MM.1S (cell line): Measurements from ENCODE around the gene RNPEP.

Experiments used
- DNase-seq: peaks from one replicate; pipeline ENCODE4 v3.0.0-alpha.2; 2015
- H2AFZ ChIP-seq: fragments of 300-600 bp; sonication (generic); 2 replicates; pipeline ENCODE4 v1.6.0; 2016; ENCODE audit warnings: antibody characterized with exemption, low read length
- H3F3A ChIP-seq: fragments of 300-600 bp; sonication (generic); 2 replicates; pipeline ENCODE4 v1.6.1; 2016; ENCODE audit warnings: mild to moderate bottlenecking, antibody characterized with exemption, low read length, moderate library complexity, mixed read lengths; ENCODE audit not compliant: insufficient read depth
- H3K27ac ChIP-seq: fragments of 300-600 bp; sonication (generic); 2 replicates; pipeline ENCODE4 v1.5.1; 2016; ENCODE audit warnings: mild to moderate bottlenecking, low read length
- H3K27me3 ChIP-seq: fragments of 300-600 bp; sonication (generic); replicated peaks from 2 replicates; pipeline ENCODE4 v1.6.0; 2016; ENCODE audit warnings: low read length; ENCODE audit not compliant: insufficient read depth
- H3K36me3 ChIP-seq: fragments of 300-600 bp; sonication (generic); replicated peaks from 2 replicates; pipeline ENCODE4 v1.6.1; 2016; ENCODE audit warnings: mild to moderate bottlenecking, low read length, mixed read lengths; ENCODE audit not compliant: insufficient read depth
- H3K4me1 ChIP-seq: fragments of 300-600 bp; sonication (generic); 2 replicates; pipeline ENCODE4 v1.6.1; 2016; ENCODE audit warnings: low read length, mixed read lengths
- H3K4me2 ChIP-seq: fragments of 300-600 bp; sonication (generic); 2 replicates; pipeline ENCODE4 v1.6.0; 2016; ENCODE audit warnings: low read depth, low read length
- H3K4me3 ChIP-seq: fragments of 300-600 bp; sonication (generic); 2 replicates; pipeline ENCODE4 v1.5.1; 2016; ENCODE audit warnings: low read length, mixed read lengths
- H3K79me2 ChIP-seq: fragments of 300-600 bp; sonication (generic); 2 replicates; pipeline ENCODE4 v1.6.1; 2016; ENCODE audit warnings: mixed run types, low read length, mixed read lengths
- H3K9ac ChIP-seq: fragments of 300-600 bp; sonication (generic); 2 replicates; pipeline ENCODE4 v1.6.1; 2016; ENCODE audit warnings: low read length, mixed read lengths
- H3K9me2 ChIP-seq: fragments of 300-600 bp; sonication (generic); replicated peaks from 2 replicates; pipeline ENCODE4 v1.6.1; 2016; ENCODE audit warnings: mild to moderate bottlenecking, low read length, mixed read lengths; ENCODE audit not compliant: insufficient read depth
- H3K9me3 ChIP-seq: fragments of 300-600 bp; sonication (generic); replicated peaks from 2 replicates; pipeline ENCODE4 v1.6.1; 2016; ENCODE audit warnings: mild to moderate bottlenecking, low read length, mixed read lengths; ENCODE audit not compliant: insufficient read depth
- H4K20me1 ChIP-seq: fragments of 300-600 bp; sonication (generic); 2 replicates; pipeline ENCODE4 v1.6.1; 2016; ENCODE audit warnings: mild to moderate bottlenecking, low read length, moderate library complexity, mixed read lengths; ENCODE audit not compliant: insufficient read depth
- CTCF ChIP-seq: fragments of 300-600 bp; sonication (generic); IDR thresholded peaks from 2 replicates; pipeline ENCODE4 v1.5.1; 2016; ENCODE audit warnings: antibody characterized with exemption, low read length, mixed read lengths
- EZH2 ChIP-seq: fragments of 300-600 bp; sonication (generic); optimal IDR thresholded peaks from 2 replicates; pipeline ENCODE3; 2017; ENCODE audit warnings: low read depth, mild to moderate bottlenecking, antibody characterized with exemption, low read length, mixed read lengths
- EZH2phosphoT487 ChIP-seq: fragments of 300-600 bp; sonication (generic); IDR thresholded peaks from 2 replicates; pipeline ENCODE4 v1.6.1; 2018; ENCODE audit warnings: antibody characterized with exemption, low read length

The RNPEP gene

DNA sequence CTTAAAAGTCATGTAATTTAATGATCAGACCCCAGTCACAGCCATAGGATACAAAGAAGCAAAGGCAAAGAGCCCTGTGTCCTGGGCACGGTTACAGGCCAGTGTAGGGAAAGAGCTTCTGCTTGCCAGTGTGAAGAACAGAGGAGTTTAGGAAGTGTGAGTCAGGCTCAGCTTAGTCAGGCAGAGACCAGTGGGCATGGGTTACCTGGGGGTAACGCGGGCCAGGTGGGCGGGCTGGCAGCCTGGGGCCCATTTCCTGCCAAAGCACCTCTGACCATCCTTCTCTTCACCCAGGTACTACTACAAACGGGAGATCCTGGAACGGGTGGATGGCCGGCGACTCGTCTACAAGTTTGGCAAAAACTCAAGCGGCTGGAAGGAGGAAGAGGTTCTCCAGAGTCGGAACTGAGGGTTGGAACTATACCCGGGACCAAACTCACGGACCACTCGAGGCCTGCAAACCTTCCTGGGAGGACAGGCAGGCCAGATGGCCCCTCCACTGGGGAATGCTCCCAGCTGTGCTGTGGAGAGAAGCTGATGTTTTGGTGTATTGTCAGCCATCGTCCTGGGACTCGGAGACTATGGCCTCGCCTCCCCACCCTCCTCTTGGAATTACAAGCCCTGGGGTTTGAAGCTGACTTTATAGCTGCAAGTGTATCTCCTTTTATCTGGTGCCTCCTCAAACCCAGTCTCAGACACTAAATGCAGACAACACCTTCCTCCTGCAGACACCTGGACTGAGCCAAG is 32.6 kb downstream of the RNPEP start:
- Histone ChIP-seq H4K20me1 (no peaks in the 10 kb centered on the region), H3K4me1 (peaks cover 6% of the 10 kb centered on the region)

DNA sequence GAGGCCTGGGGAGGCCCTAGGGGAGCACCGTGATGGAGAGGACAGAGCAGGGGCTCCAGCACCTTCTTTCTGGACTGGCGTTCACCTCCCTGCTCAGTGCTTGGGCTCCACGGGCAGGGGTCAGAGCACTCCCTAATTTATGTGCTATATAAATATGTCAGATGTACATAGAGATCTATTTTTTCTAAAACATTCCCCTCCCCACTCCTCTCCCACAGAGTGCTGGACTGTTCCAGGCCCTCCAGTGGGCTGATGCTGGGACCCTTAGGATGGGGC is 33.2 kb downstream of the RNPEP start:
- H3K9ac ChIP-seq: no peak overlapping the region
- no peak overlapping the region for H2AFZ ChIP-seq
- peaks cover under 1% of the 10 kb centered on the region for H3K4me1 ChIP-seq
- no peak overlapping the region for H3K4me2 ChIP-seq
- no peaks in the 10 kb centered on the region for H3K9me3 ChIP-seq
- H4K20me1 ChIP-seq: no peaks in the 10 kb centered on the region
- H3F3A ChIP-seq: no peaks in the 10 kb centered on the region
- no peak overlapping the region for H3K27ac ChIP-seq
- no peaks in the 10 kb centered on the region for H3K36me3 ChIP-seq
- no peaks in the 10 kb centered on the region for H3K27me3 ChIP-seq
- no peaks in the 10 kb centered on the region for H3K9me2 ChIP-seq
- DNase-seq: no peak
- no peaks in the 10 kb centered on the region for H3K79me2 ChIP-seq
- TF ChIP-seq EZH2phosphoT487: no peak
- no peak overlapping the region for H3K4me3 ChIP-seq

More for the DNA sequence above, 32.6 kb downstream of the RNPEP start:
- Histone ChIP-seq H3F3A (no peaks in the 10 kb centered on the region), H3K9me2 (no peaks in the 10 kb centered on the region), H2AFZ (no peak overlapping the region), H3K9me3 (no peaks in the 10 kb centered on the region), H3K79me2 (no peaks in the 10 kb centered on the region), H3K4me3 (no peak overlapping the region), H3K4me2 (no peak overlapping the region), H3K36me3 (no peaks in the 10 kb centered on the region), H3K9ac (no peak overlapping the region), H3K27me3 (no peaks in the 10 kb centered on the region), H3K27ac (no peak overlapping the region)
- TF ChIP-seq CTCF: no peak
- no peak for TF ChIP-seq EZH2phosphoT487
- no peak for TF ChIP-seq EZH2
- DNase-seq: no peak

DNA sequence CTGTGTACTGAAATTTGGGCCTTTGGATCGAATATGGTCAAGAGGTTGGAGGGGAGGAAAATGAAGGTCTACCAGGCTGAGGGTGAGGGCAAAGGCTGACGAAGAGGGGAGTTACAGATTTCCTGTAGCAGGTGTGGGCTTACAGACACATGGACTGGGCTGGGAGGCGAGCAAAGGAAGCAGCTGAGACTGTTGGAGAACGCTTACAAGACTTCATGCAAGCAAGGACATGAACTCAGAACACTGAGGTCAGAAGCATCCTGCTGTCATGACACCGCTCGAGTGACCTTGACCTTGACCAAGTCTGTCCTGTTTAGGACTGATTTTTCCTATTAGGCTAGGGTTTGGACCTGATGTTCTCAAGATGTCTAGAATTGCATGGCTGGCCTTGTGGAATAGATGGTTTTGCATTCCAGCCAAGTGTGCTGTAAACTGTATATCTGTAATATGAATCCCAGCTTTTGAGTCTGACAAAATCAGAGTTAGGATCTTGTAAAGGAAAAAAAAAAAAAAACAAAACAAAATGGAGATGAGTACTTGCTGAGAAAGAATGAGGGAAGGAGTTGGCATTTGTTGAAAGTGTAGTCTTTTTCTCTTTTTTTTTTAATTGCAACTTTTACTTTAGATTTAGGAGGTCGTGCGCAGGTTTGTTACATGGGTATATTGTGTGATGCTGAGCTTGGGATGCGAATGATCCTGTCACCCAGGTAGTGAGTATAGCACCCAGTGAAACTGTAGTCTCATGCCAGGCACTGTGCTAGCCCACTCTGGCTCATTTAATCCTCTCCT is 33.8 kb downstream of the RNPEP start:
- Histone ChIP-seq H4K20me1 (no peaks in the 10 kb centered on the region), H2AFZ (no peak overlapping the region), H3K36me3 (no peaks in the 10 kb centered on the region), H3K9me3 (no peaks in the 10 kb centered on the region), H3K4me3 (no peak overlapping the region), H3K9me2 (no peaks in the 10 kb centered on the region), H3K27ac (no peak overlapping the region), H3F3A (no peaks in the 10 kb centered on the region), H3K4me1 (no peaks in the 10 kb centered on the region), H3K9ac (no peak overlapping the region), H3K79me2 (no peaks in the 10 kb centered on the region), H3K27me3 (no peaks in the 10 kb centered on the region), H3K4me2 (no peak overlapping the region)
- TF ChIP-seq CTCF (no peak), EZH2 (no peak), EZH2phosphoT487 (no peak)
- no peak for DNase-seq
